HG03103 (cell line): ENCODE measurements around the gene MARS1.

ENCODE experiments used
- ATAC-seq: cut with Tn5 transposase; IDR thresholded peaks from one replicate; pipeline ENCODE4 v1.9.1; 2021; ENCODE audit warnings: low read depth; ENCODE audit not compliant: unreplicated experiment

Gene MARS1

DNA sequence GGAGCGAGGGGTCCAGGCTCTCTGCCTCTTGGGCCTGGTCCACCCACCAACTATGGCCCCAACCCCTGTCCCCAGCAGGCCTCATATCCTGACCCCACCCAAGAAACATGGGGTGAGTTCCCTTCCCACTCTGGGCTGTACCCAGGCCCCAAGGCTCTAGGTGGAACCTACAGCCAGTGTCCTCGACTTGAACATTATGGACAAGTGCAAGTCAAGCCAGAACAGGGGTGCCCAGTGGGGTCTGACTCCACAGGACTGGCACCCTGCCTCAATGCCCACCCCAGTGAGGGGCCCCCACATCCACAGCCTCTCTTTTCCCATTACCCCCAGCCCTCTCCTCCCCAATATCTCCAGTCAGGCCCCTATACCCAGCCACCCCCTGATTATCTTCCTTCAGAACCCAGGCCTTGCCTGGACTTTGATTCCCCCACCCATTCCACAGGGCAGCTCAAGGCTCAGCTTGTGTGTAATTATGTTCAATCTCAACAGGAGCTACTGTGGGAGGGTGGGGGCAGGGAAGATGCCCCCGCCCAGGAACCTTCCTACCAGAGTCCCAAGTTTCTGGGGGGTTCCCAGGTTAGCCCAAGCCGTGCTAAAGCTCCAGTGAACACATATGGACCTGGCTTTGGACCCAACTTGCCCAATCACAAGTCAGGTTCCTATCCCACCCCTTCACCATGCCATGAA, 16.8 kb upstream of the MARS1 start:
- no peak for ATAC-seq

- no peak for ATAC-seq
Measured at GRCh38 chr12:57471661-57472060, 16.2 kb upstream of the MARS1 start.

DNA sequence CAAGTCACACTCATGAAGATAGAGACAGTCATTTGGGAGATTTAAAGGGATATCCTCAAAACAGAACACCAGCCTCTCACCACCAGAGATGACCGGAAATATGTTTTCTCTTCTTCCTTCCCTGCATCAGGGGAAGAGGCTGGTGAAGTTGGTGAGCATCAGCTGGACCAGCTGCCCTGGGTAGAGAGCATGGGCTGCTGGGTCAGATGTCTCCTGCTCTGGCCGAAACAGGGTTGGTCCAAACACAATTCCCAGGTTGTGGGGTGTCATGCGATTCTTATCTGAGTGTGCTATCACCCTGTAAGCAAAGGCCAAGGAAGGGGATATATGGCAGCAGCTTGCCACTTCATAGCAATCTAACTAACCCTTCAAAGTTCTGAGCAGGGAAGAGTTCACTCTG, 15.5 kb upstream of the MARS1 start:
- no peak for ATAC-seq

DNA sequence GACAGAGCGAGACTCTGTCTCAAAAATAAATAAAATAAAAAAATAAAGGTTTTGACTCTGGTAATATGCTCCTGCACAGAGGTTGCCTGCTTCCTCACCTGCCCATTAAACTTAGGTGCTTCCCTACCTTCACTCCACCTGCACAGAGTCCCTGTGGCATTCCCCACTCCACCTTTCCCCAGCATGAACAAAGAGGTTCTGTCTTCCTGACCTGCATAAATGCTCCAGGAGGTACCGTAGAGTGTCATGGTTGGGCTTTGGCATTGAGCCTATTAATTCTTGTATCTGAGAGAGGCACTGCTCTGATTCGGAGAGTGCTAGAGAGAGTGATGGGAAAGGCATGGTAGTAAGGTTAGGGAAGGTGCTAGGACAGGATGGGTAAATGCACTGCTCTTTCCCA, 14.5 kb upstream of the MARS1 start:
- ATAC-seq: no peak

DNA sequence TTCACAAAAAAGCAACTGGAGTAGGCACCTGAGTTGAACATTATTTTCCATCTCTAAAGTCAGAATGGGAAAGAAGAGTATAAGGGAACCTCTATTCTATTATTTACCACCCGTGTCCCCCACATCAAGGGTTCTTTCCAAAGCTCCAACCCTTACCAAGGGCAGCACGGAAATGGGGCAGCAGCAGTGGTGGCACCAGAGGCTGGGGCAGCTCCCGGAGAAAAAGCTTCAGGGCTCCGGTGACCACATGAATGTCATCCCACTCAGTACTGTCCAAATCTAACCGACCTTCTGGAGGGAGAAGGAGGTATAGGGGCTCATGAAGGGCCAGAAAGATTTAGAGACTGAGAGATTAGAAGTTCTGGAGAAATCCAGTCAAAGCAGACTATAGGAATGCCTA, 14.0 kb upstream of the MARS1 start:
- ATAC-seq: no peak

- ATAC-seq: no peak
Measured at GRCh38 chr12:57474430-57474829, 13.4 kb upstream of the MARS1 start.

GRCh38 chr12:57474862-57475261, 13.0 kb upstream of the MARS1 start:
- no peak for ATAC-seq

- no peak for ATAC-seq
Measured at GRCh38 chr12:57475271-57476161, 12.4 kb upstream of the MARS1 start.

GRCh38 chr12:57476162-57476992, 11.5 kb upstream of the MARS1 start:
- no peak for ATAC-seq

DNA sequence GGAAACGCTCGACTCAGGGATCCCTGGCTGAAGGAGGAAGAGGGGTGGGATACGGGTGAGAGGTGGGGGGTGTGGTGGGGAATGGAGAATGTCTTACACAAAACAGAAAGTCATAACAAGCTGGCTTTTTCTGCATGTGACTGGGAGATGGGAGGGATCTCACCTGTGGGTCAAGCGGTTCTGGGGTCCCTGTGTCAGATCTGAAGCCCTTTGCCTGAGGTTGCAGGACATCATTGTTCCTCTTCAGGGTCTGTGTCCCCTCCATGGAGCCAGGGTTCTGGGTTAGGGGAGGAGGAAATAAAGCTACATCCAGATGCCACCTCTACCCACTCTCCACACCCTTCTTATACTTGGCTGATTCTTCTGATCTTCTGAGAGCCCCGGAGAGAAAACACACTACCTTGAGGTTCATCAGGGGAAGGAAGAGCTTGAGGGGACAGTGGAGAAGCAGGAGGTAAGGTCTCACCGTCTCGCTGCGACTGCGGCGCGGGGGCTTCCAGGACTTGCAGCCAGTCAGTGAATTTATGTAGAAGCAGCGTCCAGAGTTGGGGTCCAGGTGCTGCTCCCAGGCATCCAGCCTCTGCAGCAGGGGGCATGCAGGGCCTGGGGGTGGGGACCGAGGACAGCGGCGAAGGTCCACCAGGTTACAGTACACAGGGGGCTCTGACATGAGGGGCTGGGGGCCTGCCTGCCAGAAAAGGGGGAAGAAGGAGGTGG, 10.7 kb upstream of the MARS1 start:
- ATAC-seq: no peak

DNA sequence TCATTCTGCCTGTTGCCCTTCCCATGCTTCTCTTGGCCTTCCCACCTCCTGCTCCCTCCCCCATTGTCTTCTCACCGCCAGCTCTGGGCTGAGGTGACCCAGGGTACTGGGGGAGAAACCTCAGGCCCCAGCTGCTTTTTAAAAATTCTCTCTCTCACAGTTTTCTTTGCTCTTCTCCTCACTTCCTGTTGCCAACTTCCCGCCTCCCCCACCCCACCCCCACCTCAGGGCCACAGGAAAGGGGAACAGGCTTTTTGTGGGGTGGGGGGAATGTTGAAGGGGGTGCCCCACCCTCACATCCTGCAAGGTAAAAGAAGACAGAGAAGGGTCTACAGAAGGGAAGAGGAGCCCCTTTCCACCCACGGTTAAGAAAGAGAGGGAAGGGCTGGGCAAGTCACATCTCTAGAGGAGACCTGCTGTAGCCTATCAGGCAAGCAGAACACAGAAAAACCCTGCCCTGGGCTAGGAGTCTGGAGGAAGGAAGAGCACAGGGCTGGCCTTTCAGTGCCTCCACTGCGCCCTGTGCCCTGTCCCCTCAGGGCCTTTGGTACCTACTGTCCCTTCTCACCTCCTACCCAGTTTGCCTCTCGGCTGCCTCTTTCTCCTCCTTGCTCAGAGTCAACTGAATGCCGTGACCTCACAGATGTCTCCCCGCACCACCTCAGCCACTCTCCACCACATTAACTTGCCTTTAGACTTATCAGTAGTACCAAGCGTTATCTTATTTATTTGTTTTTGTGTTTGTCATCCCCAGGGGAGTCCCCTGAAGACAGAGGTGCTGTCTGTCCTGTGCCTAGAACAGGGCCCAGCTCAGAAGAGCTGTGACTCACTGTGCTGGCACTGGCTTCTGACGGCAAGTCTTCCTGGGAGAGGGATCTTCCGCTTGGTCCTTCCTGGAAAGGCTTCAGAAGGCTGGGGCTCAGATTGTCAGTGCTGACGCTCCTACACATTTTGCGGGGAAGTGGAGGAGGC, 9.9 kb upstream of the MARS1 start:
- no peak for ATAC-seq

- ATAC-seq: no peak
Measured at GRCh38 chr12:57479043-57479375, 8.9 kb upstream of the MARS1 start.

GRCh38 chr12:57479376-57480115, 8.3 kb upstream of the MARS1 start, which contains the start of gene ARHGAP9:
ARHGAP9 (minus strand) TSS chr12:57479866; CDS start chr12:57479406, 460 bp downstream.
- ATAC-seq: no peak

DNA sequence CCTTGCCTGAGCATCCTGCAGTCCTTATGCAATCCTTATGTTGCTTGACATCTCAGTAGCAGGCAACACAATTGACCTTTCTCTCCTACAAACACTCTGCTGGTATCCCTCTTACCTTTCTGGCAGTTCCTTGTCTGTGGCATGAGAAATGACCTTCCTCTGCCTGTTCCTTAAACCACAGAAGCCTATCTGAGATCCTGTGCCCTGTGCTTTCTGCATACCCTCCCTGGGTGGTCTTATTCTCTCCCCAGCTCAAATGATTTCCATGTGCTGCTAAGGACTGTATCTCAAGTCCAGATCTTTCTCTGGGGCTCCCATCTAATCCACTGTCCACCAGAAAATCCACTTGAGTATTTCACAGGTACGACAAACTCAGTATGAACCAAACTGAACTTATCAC, 6.2 kb upstream of the MARS1 start:
- no peak for ATAC-seq

GRCh38 chr12:57483466-57483865, 4.4 kb upstream of the MARS1 start:
- no peak for ATAC-seq

DNA sequence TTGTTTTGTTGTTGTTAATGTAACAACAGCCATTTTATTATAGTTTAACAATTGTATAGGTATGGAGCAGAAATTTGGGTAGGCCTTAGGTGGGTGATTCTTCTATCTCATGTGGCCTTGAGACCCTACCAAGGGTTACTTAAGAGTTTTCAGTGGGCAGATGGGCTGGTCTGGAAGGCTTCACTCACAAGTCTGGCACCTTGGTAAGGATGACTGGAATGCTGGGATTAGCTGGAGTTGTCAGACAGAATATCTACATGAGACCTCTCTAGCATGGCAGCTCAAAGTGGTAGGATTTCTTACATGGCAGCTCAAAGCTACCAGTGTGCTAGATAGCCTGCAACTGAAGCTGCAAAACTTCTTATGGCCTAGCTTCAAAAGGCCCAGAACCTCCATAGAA, 2.2 kb upstream of the MARS1 start:
- no peak for ATAC-seq

- ATAC-seq: no peak
Measured at GRCh38 chr12:57487055-57487596, 742 bp upstream of the MARS1 start.

- no peak for ATAC-seq
Measured at GRCh38 chr12:57488402-57489156, 711 bp downstream of the MARS1 start.
